ENCODE measurements around the gene CRYBG1. TPM values are rescaled to one million over a fixed set of nuclear protein-coding genes. Genes with fewer than 3 reads are reported as not detected.

CRYBG1 gene
- total RNA-seq, 1 donor from 2014 or later: 0.07 TPM

- Mint-ChIP-seq H3K9me3 (no peaks in the 10 kb centered on the region), H3K4me1 (no peaks in the 10 kb centered on the region), H3K36me3 (ENCODE audit: low read depth) (no peaks in the 10 kb centered on the region), H3K4me3 (no peak overlapping the region), H3K27ac (ENCODE audit: unreplicated experiment) (no peak overlapping the region), H3K27me3 (ENCODE audit: low read depth) (peaks cover 4% of the 10 kb centered on the region)
- TF ChIP-seq CTCF (conservative IDR thresholded peaks at IDR 0.05): no peak
- no peak for DNase-seq (ENCODE audit: low read depth, low spot score)
These were observed 90.9 kb downstream of the CRYBG1 start for GRCh38 chr6:106451439-106451838.

GRCh38 chr6:106452628-106453027, 92.1 kb downstream of the CRYBG1 start:
- H3K4me1 Mint-ChIP-seq: no peaks in the 10 kb centered on the region
- no peak overlapping the region for H3K4me3 Mint-ChIP-seq
- no peak for TF ChIP-seq CTCF (conservative IDR thresholded peaks at IDR 0.05)
- no peak for DNase-seq (ENCODE audit: low read depth, low spot score)
- no peak overlapping the region for H3K27ac Mint-ChIP-seq (ENCODE audit: unreplicated experiment)
- no peaks in the 10 kb centered on the region for H3K36me3 Mint-ChIP-seq (ENCODE audit: low read depth)
- peaks cover 7% of the 10 kb centered on the region for H3K27me3 Mint-ChIP-seq (ENCODE audit: low read depth)
- no peaks in the 10 kb centered on the region for H3K9me3 Mint-ChIP-seq

GRCh38 chr6:106453756-106454367, 93.3 kb downstream of the CRYBG1 start:
- no peaks in the 10 kb centered on the region for H3K36me3 Mint-ChIP-seq (ENCODE audit: low read depth)

GRCh38 chr6:106456756-106457155, 96.2 kb downstream of the CRYBG1 start:
- no peak overlapping the region for H3K27ac Mint-ChIP-seq (ENCODE audit: unreplicated experiment)
- no peak for TF ChIP-seq CTCF (conservative IDR thresholded peaks at IDR 0.05)

More at GRCh38 chr6:106453756-106454367, 93.3 kb downstream of the CRYBG1 start:
- no peaks in the 10 kb centered on the region for H3K9me3 Mint-ChIP-seq
- peaks cover 8% of the 10 kb centered on the region for H3K27me3 Mint-ChIP-seq (ENCODE audit: low read depth)
- DNase-seq (ENCODE audit: low read depth, low spot score): no peak
- no peak overlapping the region for H3K27ac Mint-ChIP-seq (ENCODE audit: unreplicated experiment)
- no peak for TF ChIP-seq CTCF (conservative IDR thresholded peaks at IDR 0.05)
- H3K4me1 Mint-ChIP-seq: no peaks in the 10 kb centered on the region
- no peak overlapping the region for H3K4me3 Mint-ChIP-seq

GRCh38 chr6:106458021-106458986, 97.8 kb downstream of the CRYBG1 start:
- no peaks in the 10 kb centered on the region for H3K4me1 Mint-ChIP-seq
- no peak for TF ChIP-seq CTCF (conservative IDR thresholded peaks at IDR 0.05)
- no peak overlapping the region for H3K27ac Mint-ChIP-seq (ENCODE audit: unreplicated experiment)
- peaks cover 8% of the 10 kb centered on the region for H3K27me3 Mint-ChIP-seq (ENCODE audit: low read depth)
- no peaks in the 10 kb centered on the region for H3K9me3 Mint-ChIP-seq
- H3K4me3 Mint-ChIP-seq: no peak overlapping the region
- DNase-seq (ENCODE audit: low read depth, low spot score): no peak
- H3K36me3 Mint-ChIP-seq (ENCODE audit: low read depth): no peaks in the 10 kb centered on the region

More at GRCh38 chr6:106456756-106457155, 96.2 kb downstream of the CRYBG1 start:
- no peaks in the 10 kb centered on the region for H3K36me3 Mint-ChIP-seq (ENCODE audit: low read depth)
- no peaks in the 10 kb centered on the region for H3K4me1 Mint-ChIP-seq
- no peaks in the 10 kb centered on the region for H3K9me3 Mint-ChIP-seq
- no peak for DNase-seq (ENCODE audit: low read depth, low spot score)
- H3K4me3 Mint-ChIP-seq: no peak overlapping the region
- H3K27me3 Mint-ChIP-seq (ENCODE audit: low read depth): peaks cover 8% of the 10 kb centered on the region

Measured in neural crest cell (in vitro differentiated cells).